Measurements from ENCODE around the gene TBC1D24.
"Not testable (repeated sequence)": the region's sequence is repeated elsewhere in the genome, so short reads cannot be mapped to it uniquely, and the experiment has no call there.

Gene TBC1D24

DNA sequence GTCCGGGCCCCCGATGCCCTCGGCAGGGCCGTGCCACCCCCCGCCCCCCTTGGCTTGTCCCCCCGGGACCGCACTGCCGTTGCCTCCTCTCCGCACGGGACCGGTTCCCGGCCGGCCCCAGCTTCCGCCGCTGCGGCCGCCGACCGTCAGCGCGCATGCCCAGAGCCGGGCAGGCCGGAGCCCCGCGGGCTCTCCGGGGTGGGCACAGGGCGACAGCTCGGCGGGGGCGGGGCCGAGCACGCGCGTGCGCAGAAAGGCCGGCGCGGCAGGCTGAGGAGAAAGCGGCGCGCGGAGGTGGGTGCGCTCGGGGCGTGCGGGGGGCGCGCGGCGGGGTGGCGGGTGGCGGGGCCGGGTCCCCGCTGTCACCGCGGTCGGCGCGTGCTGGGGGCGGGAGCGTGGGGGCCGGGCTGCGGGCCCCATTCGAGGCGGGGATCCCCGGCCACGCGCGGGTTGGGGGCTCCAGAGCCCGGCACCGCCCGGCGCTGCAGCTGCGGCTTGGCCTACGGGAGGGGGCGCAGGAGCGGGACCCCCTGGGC is at the start of gene TBC1D24:
Gene TBC1D24, plus strand, starts transcription at position 251 of the 536 bp plus-strand sequence. CDS start 21,022 bp downstream, outside the sequence.
- DNase-seq, result peak; percentile 86

DNA sequence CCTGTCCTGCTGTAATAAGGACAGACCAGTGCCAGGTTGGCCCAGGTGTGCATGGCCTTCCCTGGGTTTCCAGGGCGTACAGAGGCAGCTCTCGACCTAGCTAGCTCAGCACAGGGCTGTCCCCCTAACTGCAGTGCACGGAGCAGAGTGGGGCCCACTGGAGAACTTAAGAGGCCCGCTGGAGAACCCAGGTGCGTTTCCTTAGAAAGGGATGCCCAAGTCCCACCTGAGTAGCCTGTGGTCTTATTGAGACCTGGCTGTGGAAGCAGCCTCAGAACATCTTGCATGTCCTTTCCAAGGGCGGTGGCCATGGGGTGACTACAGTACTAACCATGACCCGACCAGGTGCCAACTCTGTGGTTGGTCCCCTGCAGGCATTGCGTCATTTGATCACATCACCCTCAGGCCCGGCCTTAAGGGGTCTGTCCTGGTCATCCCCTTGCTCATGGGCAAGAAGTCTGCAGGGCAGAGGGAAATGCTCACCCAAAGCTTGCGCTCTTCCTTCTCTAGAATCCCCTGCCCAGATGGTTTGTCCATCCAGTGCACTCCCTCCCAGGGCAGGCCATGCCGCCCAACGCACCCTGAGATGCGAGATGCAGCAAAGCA is 49.0 kb upstream of the TBC1D24 start:
- DNase-seq, result no peak

DNA sequence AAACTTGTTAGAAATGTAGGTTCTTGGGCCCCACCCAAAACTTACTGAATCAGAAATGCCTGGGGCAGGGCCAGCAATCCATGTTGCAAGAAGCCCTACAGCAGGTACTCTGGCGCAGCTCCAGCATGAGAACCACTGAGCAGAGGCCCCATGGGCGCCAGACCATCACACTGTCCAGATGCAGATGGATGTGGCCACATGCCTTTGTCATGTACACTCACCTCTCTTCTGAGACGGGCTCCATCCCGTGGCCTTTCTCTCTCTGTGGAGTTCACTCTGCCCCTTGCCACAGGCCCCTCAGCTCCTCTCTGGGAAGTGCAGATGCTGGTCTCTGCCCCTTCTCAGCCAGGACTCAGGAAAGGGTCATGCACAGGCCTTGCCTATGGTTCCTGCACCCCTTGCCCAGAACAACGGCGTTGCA is 48.0 kb upstream of the TBC1D24 start:
- no peak for DNase-seq

DNA sequence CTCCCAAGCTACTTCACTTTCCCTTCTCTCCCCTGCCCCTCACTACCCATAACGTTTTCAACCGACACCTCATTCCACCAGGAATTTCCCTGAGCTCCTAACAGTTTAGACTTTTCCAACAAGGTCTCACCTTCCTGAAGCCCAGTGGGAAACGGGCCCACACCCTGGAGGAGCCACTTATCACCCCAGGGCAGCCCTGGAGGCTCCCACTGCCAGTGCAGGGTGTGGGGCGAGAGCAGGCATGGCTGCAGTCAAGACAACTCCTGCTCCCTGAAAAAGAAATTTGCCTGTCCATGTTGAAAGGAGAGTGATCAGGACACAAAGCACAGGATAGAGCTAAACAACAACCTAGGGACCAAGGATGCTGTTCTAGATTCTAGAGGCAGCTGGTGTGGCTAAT is 47.4 kb upstream of the TBC1D24 start:
- DNase-seq, result no peak

- DNase-seq, result no peak
These were observed 46.7 kb upstream of the TBC1D24 start for GRCh38 chr16:2428051-2428783.

DNA sequence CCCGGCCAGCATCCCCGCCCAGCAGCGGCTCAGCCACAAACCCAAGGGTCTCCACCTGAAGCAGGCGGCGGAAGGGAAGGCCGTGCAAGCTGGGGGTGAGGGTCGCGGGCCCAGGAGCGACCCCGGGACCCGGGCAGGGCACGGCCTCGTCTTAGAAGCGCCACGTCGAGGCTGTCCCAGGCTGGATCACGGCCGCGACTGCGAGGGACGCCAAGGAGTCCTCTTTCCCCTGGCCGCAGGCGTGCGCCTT is 46.2 kb upstream of the TBC1D24 start:
- DNase-seq, result no peak

GRCh38 chr16:2429034-2429770 is 45.7 kb upstream of the TBC1D24 start, which contains the start of gene CCNF:
Gene CCNF, plus strand, starts transcription at chr16:2429447. Its CDS starts 35 bp downstream, at chr16:2429482.
- DNase-seq, result peak; percentile 95

GRCh38 chr16:2429771-2430663 is 44.9 kb upstream of the TBC1D24 start:
- peak; percentile 15 for DNase-seq

DNA sequence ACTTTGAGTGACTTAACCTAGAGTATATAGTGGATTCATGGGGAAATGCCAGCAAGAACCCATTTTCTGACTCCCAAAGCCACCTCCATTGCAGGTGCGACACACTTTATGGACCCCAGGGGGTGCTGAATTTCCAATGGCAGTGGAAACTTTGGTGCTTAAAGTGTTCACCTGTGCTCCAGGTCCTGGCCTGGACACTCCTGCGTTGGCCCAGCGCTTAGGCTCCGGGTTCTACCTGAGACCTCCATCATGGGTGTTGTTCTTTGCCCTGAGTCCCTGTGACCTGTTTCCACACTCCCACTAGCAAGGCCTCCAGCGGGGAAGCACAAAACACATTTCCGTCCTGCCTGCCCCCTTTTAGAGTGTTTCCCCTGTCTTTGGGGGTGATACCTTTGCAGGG is 42.6 kb upstream of the TBC1D24 start:
- DNase-seq, result no peak

DNA sequence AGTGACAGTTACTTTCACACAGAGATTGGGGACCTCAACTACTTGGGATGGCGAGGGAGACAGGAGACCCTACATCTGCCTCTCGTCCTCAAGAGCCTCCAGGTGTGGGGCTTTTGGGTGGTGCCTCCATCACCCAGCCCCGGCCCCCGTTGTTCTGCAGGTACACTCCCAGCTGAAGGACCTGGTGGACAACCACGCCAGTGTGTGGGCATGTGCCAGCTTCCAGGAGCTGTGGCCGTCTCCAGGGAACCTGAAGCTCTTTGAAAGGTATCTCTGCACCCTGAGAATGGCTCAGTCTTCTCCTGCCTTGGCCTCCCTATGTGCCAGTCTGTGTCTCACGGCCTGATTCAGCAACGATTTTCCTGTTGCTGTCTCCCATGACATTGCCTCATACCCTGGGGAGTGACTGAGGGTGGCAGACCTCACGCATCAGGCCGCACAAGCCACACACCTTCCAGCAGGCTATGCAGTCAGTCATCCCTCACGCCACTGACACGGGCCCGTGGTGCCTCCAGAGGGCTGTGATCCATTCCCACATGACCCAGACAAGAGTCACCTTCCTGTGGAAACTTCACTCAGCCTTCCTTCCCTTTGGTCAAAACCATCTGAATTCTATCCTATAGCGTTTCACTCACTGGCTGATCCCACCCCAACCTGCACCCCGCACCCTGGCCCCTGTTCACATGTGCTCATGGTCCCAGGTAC is 42.0 kb upstream of the TBC1D24 start:
- no peak for DNase-seq

DNA sequence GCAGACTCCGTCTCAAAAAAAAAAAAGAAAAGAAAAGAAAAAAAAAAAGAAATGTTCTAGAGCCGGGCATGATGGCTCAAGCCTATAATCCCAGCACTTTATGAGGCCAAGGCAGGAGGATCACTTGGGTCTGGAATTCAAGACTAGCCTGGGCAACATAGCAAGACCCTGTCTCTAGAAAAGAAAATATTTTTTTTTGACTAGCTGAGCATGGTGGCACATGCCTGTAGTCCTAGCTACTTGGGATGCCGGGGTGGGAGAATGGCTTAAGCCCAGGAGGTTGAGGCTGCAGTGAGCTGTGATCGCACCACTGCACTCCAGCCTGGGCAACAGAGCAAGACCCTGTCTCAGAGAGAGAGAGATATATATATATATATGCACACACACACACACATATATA is 39.7 kb upstream of the TBC1D24 start:
- not testable (repeated sequence) for DNase-seq

DNA sequence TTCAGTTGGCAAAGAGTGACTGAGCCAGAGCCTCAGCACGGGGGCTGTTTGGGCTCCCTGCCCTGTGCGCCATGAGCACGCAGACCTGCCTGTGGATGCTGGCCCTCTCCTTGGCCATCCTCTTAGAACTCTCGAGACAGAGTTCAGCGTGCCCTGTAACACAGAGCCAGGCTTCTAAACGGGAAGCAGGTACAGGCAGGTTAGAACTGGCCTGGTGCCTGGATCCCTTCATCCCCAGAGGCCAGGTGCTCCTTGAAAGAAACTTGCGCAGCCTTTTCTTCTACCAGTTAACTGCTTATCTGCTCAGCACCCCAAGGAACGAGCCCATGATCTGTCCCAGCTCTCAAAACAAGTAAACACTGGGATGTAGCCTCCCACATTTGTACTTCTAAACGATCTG is 38.8 kb upstream of the TBC1D24 start:
- DNase-seq, result no peak

DNA sequence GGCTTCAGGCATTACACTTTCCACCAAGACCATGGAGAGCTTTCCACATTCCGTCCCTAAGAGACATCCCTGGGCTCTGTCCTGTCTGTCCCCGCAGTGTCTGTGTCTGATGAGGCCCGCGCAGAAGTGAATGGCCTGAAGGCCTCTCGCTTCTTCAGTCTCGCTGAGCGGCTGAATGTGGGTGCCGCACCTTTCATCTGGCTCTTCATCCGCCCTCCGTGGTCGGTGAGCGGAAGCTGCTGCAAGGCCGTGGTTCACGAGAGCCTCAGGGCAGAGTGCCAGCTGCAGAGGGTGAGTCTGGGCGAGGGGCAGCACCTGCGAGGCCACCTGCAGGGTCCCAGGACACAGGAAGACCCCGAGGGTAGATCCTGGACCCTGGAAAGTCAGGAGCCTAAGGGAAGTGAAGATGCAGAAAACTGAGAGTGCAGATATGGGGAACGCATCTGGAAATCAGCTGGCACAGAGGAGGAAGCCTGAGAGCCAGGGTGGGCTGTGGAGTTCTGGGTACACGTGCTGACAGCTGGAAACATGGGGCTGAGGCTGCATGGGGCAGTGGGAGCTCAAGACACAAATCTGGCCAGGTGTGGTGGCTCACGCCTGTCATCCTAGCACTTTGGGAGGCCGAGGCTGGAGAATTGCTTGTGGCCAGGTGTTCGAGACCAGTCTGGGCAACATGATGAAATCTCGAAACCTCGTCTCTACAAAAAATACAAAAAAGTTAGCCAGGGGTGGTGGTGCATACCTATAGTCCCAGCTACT is 37.7 kb upstream of the TBC1D24 start:
- DNase-seq, result no peak

GRCh38 chr16:2438121-2438520 is 36.8 kb upstream of the TBC1D24 start:
- no peak for DNase-seq

GRCh38 chr16:2439598-2439997 is 35.3 kb upstream of the TBC1D24 start:
- DNase-seq, result no peak

DNA sequence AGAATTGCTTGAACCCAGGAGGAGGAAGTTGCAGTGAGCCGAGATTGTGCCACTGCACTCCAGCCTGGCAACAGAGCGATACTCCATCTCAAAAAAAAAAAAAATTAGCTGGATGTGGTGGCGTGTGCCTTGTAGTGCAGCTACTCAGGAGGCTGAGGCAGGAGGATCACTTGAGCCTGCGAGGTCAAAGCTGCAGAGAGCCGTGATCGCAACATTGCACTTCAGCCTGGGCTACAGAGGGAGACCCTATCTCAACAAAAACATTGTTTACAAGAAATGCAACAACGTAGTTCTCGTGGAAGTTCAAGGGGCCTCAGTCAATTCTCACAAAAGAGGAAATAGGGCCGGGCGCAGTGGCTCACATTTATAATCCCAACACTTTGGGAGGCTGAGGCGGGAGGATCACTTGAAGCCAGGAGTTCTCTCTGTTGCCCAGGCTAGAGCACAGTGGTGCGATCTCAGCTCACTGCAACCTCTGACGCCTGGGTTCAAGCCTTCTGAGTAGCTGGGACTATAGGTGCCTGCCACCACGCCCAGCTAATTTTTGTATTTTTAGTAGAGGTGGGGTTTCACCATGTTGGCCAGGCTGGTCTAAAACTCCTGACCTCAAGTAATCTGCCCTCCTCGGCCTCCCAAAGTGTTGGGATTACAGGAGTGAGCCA is 33.7 kb upstream of the TBC1D24 start:
- DNase-seq, result not testable (repeated sequence)

GRCh38 chr16:2443555-2443954 is 31.4 kb upstream of the TBC1D24 start:
- DNase-seq, result no peak

DNA sequence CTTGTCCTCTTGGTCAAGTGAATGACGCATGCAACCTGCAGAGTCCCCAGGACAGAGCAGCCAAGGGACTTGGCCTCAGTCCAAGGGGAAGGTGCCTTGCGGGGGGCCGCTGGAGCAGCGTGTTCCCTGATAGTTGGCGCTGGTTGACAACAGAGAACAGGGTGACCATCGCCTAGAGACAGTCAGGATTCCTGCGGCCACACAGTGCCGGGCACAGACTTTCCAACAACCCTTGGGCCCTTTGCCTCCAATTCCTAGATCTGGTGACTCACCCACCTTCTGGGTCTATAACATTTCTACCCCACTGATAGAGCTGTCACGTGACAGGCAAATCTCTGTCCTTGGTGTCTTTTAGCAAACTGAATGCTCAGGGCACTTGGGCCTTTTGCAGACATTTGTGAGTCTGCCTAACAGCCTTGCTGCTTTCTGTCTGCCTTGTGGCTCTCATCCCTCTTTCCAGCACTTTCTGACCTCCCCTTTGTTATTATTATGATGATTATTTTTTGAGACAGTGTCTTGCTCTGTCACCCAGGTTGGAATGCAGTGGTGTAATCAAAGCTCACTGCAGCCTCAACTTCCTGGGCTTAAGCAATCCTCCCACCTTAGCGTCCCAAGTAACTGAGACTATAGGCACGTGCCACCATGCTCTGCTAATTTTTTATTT is 26.9 kb upstream of the TBC1D24 start:
- DNase-seq, result no peak

DNA sequence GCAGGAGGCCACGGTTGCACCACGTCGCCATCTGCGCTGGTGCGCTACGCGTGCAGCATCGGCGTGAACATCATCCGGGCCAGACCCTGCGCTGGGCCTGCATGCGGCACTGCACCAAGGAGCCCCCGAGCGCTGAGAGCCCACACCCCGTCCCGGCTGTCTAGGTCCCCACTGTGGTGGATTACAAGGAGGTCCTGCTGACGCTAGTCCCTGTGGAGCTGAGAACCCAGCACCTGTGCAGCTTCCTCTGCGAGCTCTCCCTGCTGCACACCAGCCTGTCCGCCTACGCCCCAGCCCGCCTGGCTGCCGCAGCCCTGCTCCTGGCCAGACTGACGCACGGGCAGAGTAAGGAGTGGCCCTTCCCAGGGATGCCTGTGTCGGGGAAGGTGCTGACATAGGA is 25.8 kb upstream of the TBC1D24 start:
- DNase-seq, result no peak

GRCh38 chr16:2450535-2450934 is 24.4 kb upstream of the TBC1D24 start:
- DNase-seq, result no peak
